ENCODE measurements around the gene EIF6. TPM values are rescaled to one million over a fixed set of nuclear protein-coding genes. Genes with fewer than 3 reads are reported as not detected.

Gene EIF6
- polyA plus RNA-seq, 1 donor = 71.7 TPM

Other genes with a start within 250 kb of the EIF6 start
- 52.6 TPM for gene TRPC4AP, start 192.0 kb downstream of the EIF6 start, polyA plus RNA-seq (ENCODE audit: insufficient read length)
- 8.6 TPM for gene EDEM2, start 137.4 kb downstream of the EIF6 start, polyA plus RNA-seq (ENCODE audit: insufficient read length)
- gene PROCR, start 112.7 kb downstream of the EIF6 start, polyA plus RNA-seq (ENCODE audit: insufficient read length) = 35.5 TPM
- 0.52 TPM for gene MMP24, start 58.1 kb downstream of the EIF6 start, polyA plus RNA-seq (ENCODE audit: insufficient read length)
- gene MMP24OS, start 6.7 kb downstream of the EIF6 start, polyA plus RNA-seq (ENCODE audit: insufficient read length) = 23.9 TPM
- gene FAM83C, start 7.7 kb upstream of the EIF6 start, polyA plus RNA-seq (ENCODE audit: insufficient read length) = not detected
- gene UQCC1, start 127.2 kb upstream of the EIF6 start, polyA plus RNA-seq (ENCODE audit: insufficient read length) = 44.9 TPM
- gene GDF5, start 153.5 kb upstream of the EIF6 start, polyA plus RNA-seq (ENCODE audit: insufficient read length) = 0.10 TPM
- gene CEP250, start 170.8 kb upstream of the EIF6 start, polyA plus RNA-seq (ENCODE audit: insufficient read length) = 27.6 TPM
- not detected for gene C20orf173, start 244.9 kb upstream of the EIF6 start, polyA plus RNA-seq (ENCODE audit: insufficient read length)

Data from forelimb muscle (tissue), 1 donor.